Midbrain (tissue), 1 donor: ENCODE measurements around the gene OR8H1.
A peak's percentile ranks its signal among the peaks of the same experiment; 100 is the strongest.

ENCODE experiments used
- DNase-seq: peaks from one replicate; lab custom pipeline; 2025; lab: John Stamatoyannopoulos, UW

The OR8H1 gene, protein sequence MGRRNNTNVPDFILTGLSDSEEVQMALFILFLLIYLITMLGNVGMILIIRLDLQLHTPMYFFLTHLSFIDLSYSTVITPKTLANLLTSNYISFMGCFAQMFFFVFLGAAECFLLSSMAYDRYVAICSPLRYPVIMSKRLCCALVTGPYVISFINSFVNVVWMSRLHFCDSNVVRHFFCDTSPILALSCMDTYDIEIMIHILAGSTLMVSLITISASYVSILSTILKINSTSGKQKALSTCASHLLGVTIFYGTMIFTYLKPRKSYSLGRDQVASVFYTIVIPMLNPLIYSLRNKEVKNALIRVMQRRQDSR

GRCh38 chr11:56292154-56292553 lies at the start of gene OR8H1:
TSS of gene OR8H1 (minus strand) at chr11:56292254. CDS start at chr11:56291062, 1,192 bp downstream.
- no peak for DNase-seq

- no peak for DNase-seq
These were observed 48.2 kb upstream of the OR8H1 start for GRCh38 chr11:56340289-56340688.

DNA sequence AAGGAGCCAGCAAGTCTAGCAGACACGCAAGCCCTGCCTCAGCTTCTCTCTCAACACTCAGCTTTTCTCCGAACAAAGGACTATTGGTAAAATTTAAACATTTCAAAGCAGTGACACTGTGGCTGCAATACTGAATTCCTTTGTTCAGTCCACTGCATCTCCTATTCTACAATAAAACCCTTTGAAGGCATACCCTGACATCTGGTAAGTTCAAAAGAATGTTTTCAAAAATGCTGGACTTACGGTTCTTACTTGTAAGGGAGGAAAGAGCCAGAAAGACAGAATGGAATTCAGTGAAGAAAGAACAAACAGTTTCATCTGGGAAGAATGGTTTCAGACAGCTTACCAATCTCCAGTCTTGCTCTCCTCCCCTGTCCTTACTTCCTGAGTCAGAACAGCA lies 41.1 kb upstream of the OR8H1 start:
- peak; percentile 7 for DNase-seq

DNA sequence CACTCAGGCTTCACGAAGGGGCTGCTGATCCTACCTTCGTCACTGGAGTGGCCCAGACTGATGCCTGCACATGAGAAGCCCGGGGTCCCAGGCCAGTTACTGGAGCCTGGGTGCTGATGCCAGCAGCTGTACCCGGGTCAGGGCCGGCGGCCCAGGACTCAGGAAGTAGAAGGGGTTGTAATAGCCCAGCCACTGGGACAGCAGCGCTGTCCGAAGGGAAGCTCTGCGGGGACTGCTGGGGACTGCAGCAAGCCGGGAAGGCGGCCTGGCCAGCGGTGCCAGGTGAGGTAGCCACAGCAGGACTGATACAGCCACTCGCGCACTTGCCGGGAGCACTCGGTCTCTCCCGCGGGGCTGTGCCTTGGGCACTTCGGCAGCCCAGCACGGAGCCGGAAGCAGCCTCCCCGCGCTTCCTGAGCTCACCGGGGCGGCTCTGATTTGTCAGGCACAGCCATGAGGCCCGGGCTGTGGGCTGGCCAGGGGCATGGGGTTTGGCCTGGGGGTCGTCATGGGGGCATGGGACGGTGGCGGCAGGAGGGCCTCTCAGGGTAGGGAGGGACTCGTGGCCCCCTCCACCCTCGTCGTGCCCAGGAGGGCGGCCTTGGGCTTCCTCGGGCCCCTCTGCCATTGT lies 39.9 kb upstream of the OR8H1 start:
- no peak for DNase-seq

DNA sequence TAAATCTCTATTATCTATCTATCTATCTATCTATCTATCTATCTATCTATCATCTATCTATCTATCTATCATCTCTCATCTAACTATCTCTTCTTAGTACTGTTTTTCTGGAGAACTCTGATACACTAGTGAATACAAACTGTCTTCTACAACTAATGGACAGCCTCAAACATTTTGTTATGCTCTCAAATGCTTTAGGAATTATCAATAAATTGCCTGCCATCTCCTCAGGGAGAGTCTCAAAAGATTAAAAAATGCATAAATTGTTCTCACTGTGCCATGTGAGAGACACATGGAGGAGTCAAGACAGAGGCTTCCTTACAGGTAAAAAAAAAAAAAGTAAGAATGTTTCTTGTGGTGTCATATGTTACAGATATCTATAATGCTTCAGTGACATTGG lies 22.8 kb upstream of the OR8H1 start, which contains the start of gene OR8K3:
TSS of gene OR8K3 (plus strand) at position 301 of the 400 bp plus-strand sequence. CDS start 3,163 bp downstream, outside the sequence.
- no peak for DNase-seq

DNA sequence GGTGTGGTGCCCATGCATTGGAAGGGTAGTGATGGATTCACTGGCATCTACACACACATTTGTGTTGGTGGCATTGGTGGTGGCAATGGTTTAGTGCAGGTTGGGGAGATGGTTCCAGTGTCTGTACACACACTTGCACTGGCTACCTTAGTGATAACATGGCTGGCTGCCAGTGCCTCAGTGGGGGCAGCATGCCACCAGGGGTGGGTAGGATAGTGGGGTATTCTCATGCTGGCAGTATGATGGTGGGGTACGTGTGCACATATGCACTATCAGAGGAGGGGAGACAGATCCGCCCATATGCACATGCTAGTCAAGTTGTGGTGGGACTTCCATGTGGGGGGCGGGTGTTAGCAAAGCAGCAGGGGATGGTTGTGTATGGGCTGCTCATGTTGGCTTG lies 15.8 kb upstream of the OR8H1 start:
- DNase-seq, result no peak

GRCh38 chr11:56296898-56297297 lies 4.8 kb upstream of the OR8H1 start:
- DNase-seq, result no peak

- DNase-seq, result no peak
These were observed 18.2 kb downstream of the OR8H1 start, which contains the start of gene OR5T1 for GRCh38 chr11:56273854-56274253. TSS of gene OR5T1 (plus strand) at chr11:56274154. CDS start at chr11:56275639, 1,485 bp downstream.

DNA sequence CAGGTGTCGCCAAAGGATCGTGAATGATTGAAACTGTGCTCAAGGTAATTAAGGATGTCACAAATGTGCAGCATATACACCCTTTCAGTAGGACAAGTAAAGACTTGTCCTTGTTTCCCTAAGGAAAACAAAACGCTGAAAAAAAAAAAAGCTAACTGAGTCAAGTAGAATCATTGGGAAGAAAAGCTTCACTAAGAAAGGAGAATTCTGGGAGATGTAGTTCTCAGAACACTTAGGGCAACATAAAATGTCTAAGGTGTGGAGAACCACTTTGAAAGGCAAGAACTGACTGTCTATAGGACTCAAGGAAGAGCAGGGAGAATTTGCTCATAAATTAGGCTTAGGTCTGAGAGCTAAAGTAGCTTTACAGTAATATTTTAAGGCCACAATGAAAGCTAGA lies 21.0 kb downstream of the OR8H1 start:
- no peak for DNase-seq

GRCh38 chr11:56251954-56252353 lies 40.1 kb downstream of the OR8H1 start, which contains the start of gene OR5T3:
TSS of gene OR5T3 (plus strand) at chr11:56252254. CDS start at chr11:56252254, 0 bp downstream.
- no peak for DNase-seq
